HG03565 (cell line): ENCODE measurements around the gene TTC7B.
"Not testable (repeated sequence)": the region's sequence is repeated elsewhere in the genome, so short reads cannot be mapped to it uniquely, and the experiment has no call there.

Experiments
- ATAC-seq: cut with Tn5 transposase; IDR thresholded peaks from one replicate; pipeline ENCODE4 v1.9.1; 2021; ENCODE audit warnings: mild to moderate bottlenecking, moderate library complexity; ENCODE audit not compliant: unreplicated experiment

The TTC7B gene

DNA sequence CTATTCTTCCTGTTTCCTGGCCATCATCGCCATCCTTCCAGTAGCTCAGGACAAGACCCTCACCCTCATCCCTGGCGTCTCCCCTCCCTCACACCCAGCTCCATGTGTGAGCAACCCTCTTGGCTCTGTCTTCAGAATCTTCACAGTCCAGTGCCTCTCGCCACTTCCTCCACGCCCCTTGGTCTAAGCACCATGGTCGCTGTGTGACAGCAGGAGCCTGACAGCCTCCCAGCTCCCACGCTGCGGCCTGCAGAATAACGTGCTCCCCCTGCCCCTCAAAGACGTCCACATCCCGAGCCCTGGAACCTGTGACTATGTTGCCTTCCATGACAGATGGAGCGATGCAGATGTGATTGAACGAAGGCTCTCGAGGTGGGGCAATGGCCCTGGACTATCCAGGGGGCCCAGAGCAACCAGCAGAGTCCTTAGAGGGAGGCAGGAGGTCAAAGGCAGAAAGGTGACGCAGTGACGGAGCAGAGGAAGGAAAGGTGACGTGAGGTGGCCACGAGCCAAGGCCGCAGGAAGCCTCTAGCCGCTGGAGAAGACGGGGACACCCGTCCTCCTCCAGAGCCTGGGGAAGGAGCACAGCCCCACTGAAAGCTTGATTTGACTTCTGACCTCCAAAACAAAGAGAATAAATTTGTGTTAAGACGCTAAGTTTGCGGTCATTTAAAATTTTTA lies 279.6 kb downstream of the TTC7B start:
- ATAC-seq, result no peak

DNA sequence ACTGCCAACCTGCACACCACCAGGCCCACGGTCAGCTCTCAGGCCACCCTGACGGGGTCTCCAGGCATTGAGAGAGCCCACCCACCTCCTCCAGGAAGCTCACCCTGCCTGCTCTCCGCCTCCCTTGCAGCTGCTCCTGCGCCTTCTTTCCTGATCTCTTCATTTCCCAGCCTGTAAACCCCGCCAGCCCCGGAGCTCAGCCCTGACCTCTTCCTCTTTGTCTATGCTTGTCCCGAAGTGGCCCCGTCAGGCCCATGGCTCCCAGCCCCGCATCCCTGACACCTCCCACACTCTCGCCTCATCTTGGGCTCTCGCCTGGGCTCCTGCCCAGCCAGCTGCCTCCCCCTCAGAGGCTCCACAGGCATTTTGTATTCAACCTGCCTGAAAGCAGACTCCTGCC lies 280.1 kb downstream of the TTC7B start:
- ATAC-seq, result no peak

GRCh38 chr14:90535556-90536090 lies 280.6 kb downstream of the TTC7B start:
- ATAC-seq, result no peak

DNA sequence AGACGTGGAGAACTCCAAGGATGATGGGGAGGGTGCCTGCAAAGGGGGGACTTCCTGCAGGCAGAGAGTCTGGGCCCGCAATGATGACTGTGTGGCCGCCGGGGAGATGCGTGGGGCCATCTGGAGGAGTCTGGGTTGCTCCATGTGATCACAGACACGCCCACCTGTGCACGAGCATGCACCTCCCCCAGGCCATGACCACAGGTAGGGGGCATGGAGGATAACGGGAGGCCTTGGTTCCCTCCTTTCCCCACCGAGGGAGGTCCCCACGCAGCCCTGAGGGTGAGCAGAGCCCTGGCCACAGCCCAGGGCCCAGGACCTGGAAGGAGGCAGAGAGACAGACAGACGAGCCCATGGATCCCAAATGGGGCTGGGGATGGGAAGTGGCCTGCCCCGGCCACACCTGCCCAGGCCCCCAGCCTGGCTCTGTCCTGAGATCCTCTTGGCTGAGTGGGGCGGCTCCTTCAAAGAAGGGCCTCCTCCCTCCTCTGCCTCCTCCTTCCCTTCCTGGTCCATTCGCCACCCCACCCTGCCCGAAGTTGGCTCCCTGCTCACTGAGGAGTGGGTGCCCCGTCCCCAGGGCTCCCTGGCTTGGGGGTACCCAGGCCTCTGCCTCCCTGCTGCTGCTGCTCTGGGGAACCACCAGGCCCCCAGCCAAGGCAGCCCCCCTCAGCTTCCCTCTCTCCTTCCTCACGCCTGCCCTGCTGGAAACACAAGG lies 281.2 kb downstream of the TTC7B start:
- no peak for ATAC-seq

GRCh38 chr14:90534091-90534837 lies 282.0 kb downstream of the TTC7B start:
- ATAC-seq, result no peak

DNA sequence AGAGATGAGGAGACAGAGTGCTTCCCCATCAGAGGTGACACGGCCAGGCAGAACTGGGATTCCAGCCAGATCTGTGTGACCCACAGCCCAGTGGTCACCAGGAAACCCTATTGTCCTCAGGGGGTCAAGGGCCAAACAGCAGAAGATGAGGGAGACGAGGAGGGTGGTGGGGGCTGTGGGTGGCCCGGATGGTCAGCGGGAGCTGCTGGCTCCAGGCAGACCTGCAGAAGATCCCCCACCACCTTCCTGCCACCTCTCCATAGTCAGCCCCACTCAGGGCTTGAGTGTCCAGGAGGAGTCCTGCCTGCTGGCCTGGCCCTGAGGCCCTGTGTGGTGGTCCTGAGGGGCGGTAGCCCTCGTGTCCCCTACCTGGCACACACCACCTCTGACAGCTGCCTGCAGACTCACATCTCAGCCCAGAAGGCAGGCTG lies 282.6 kb downstream of the TTC7B start:
- no peak for ATAC-seq

DNA sequence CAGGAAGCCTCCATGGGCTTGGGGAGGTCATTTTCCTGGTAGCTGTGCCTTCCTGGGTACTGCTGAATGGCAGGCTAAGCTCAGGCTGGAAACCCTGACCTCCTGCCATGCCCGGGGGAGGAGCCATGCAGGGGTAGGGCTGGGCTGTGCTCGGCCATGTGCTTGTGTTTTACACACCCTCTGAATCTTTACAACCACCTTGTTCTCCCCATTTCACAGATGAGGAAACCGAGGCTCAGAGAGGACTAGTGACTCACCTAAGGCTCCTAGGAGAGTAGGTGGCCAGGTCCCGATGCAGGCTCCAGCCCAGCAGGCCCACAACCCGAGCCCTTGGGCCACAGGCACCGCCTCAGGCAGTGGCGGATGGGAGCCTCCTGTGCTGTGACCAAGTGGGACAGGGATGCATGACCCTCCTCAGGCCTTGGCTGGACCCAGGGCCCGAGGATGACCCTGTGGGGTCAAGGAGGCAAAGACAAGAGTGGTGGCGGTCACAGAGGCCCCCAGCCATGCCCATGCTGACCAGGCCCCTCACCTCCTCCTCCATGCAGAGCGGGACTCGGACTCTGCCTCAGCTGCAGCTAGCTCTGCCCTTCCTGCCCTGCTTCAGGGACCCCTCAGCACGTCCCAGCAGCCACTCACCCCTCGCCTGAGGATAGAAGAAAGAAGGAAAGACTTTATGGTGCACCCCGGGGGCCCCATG lies 283.3 kb downstream of the TTC7B start:
- no peak for ATAC-seq

DNA sequence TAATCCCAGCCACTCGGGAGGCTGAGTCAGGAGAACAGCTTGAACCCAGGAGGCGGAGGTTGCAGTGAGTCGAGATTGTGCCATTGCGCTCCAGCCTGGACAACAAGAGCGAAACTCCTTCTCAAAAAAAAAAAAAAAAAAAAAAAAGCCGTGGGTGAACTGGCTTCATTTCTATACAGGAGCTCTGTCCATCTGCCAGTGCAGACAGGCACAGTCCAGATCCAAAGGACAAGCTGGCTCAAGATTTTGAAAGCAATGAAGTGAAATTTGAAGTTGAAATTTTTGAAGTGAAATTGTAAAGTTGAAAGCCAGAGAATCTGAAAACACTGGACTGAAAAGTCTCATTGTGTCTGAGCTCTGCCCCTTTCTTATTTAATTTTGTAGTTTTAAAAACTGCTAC lies 284.7 kb downstream of the TTC7B start:
- ATAC-seq, result no peak

GRCh38 chr14:90530523-90530922 lies 285.7 kb downstream of the TTC7B start:
- no peak for ATAC-seq

DNA sequence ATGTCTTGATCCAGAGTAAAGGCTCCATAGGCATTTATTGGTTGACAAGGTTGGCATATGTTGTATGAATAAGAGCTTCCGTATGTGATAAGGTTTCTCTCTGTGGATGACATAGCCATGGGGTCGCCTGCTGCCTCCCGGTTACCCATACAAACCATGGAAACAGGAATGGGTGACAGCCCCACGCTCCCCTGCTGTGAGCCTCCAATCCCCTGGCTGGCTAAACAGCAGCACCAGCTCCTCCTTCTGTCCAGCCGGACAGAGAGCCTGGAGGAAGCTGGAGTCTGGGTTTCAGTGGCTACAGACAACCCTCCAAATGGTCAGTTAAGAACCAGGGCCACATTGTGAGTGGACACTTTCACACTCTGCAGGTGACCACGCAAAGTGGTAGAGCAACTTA lies 288.3 kb downstream of the TTC7B start:
- ATAC-seq, result no peak

GRCh38 chr14:90526536-90526935 lies 289.7 kb downstream of the TTC7B start:
- not testable (repeated sequence) for ATAC-seq

DNA sequence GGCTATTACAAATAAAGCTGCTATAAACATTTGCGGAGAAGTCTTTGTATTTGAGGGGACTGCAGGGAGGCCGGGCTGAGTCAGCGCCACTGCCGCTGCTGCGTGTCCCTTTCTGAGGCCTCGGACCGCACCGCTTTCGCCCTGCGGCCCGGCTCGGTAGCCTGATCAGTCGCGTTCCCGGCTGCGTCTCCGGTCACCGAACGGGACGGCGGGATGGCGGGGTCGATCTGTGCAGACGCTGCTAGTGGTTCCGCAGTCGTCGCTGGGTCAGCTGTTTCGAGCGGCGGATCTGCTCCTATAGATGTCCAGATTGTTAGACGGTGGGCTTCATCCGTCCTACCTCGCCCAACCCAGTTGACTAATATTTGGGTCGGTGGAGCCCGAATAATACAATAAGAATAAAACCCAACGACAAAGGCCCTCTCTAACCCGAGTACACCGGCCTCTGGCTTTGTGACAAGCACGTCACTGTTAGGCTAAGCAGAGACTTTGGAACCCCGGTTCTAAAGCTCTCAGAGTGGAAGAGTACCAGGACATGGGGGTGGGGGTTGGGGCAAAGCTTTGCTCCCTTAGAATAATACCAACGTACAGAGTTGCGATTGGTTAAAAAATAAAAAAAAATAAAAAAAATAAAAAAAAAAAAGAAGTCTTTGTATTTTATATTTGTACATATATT lies 290.7 kb downstream of the TTC7B start:
- ATAC-seq, result not testable (repeated sequence)

DNA sequence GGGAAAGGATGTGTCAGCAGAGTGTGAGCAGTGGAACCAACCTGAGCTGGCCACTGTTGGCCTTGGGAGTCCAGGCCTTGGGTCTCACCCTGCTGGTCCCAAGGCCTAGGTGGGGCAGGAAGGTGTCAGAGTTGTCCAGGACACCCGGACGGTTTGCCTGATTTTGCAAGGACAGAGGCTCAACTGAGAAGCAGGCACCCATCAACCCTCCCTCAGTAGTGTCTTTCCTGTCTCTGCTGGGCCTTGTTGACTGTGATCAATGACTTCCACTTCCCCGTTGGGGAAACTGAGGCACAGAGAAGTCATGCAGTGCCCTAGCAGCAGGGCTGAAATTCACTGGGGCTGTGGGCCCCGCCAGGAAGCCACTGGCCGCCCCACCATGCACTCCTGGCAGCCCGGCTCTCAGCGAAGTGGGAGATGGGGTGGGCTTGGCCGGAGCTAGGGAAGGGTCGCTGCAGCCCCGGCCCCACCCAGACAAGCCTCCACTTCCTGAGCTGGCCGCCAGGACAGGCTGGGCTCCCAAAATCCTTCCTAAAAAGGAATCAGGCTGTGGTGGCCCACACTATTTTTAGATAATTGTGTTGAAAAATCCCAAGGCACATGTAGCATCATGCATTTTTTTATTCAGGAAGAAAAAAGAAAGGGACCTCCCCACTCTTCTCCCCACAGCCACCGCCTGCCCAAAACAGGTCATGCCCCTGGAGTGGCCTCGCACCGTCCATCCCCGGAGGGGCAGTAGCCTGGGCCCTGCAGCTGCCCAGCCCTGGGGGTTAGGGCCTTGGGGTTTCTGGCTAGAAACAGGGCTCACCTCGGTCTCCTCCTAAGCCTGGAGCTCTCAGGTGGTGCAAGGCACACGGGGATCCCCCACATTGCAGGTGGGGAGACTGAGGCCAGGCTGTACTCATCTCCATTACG lies 292.0 kb downstream of the TTC7B start:
- no peak for ATAC-seq

- ATAC-seq, result no peak
These were observed 292.7 kb downstream of the TTC7B start for GRCh38 chr14:90523544-90523943.

DNA sequence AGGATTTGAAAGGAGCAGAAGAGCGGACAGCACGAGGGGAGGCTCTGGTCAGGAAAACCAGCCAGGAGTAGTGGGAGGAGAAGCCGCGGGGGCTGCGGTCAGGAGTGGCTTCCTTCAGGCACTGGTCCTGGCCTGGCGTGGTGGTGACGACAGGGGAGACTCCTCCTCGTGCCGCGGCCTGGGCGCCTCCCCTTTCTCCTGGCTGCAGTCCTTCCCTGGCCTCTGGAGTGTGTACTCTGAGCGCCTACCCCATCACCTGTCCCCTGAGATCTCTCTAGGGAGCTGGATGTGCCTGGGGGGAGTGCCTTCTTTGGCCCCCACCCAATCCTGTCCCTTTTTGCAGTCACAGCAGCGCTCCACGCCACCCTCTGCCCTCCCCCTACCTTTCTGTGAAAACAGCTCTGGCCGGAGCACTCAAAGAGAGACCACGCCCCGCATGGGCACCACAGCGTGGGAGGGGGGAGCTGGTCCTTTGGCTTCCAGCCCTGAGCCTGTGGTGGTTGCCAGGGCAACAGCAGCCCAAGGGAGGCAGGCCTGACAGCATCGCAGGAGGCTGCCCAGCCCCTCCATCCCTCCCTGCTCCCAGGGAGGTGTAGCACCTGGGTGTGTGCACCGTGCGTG lies 293.5 kb downstream of the TTC7B start:
- no peak for ATAC-seq

- ATAC-seq, result no peak
These were observed 294.2 kb downstream of the TTC7B start for GRCh38 chr14:90521930-90522483.

- no peak for ATAC-seq
These were observed 294.9 kb downstream of the TTC7B start for GRCh38 chr14:90521084-90521929.

GRCh38 chr14:90520326-90520725 lies 295.9 kb downstream of the TTC7B start:
- no peak for ATAC-seq
